H54 (cell line): Measurements from ENCODE around the gene GTF2IRD1.
"Not testable (repeated sequence)": the region's sequence is repeated elsewhere in the genome, so short reads cannot be mapped to it uniquely, and the experiment has no call there.

Source experiments
- DNase-seq: peaks from one replicate; pipeline ENCODE4 v3.0.0; 2011; ENCODE audit warnings: low spot score, mixed read lengths; ENCODE audit not compliant: insufficient read length
- FAIRE-seq: peaks from 3 replicates; lab custom pipeline; 2011; peaks lifted over from hg19 to GRCh38; lab: Jason Lieb, UNC
- POLR2A ChIP-seq: IDR thresholded peaks from 2 replicates; pipeline ENCODE4 v1.6.1; 2011; ENCODE audit warnings: low read depth, mild to moderate bottlenecking, low read length

The GTF2IRD1 gene

DNA sequence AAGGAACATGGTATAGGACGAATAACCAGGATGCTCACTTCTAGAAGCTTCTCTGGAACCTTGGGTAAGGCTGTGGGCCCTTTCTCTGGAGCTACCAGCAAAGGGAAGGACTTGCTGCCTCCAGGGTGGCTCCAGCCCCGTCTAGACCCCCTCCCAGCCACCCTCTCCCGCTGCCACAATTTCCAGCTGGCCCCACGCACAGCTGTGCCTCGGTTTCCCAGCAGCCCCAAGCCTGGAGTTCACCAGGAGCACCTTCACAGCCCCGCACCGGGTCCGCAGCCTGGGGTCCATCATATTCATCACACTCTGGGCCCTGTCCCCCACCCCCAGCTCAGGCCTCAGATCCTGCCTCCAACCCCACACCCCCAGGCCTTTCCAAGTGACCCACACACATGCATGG lies 35.6 kb upstream of the GTF2IRD1 start:
- no peak for TF ChIP-seq POLR2A
- FAIRE-seq: no peak
- no peak for DNase-seq

DNA sequence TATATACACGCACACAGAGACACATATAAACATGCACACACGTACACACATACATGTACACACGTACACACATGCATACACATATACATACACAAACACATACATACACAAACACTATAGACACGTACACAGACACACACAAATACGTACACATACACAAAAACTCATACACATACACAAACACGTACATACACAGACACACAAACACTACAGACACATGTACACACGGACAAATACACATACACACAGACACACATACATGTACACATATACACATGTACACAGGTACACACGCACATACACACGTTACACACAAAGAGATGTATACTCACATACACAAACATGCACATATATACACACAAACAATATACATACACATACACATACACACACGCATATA lies 35.2 kb upstream of the GTF2IRD1 start:
- FAIRE-seq (no peak), DNase-seq (no peak)
- TF ChIP-seq POLR2A: no peak

- not testable (repeated sequence) for FAIRE-seq, DNase-seq
These were observed 34.5 kb upstream of the GTF2IRD1 start for GRCh38 chr7:74419232-74419631.

- no peak for DNase-seq
- FAIRE-seq: no peak
These were observed 33.7 kb upstream of the GTF2IRD1 start for GRCh38 chr7:74420006-74420405.

GRCh38 chr7:74424291-74424880 lies 29.3 kb upstream of the GTF2IRD1 start:
- no peak for FAIRE-seq
- no peak for DNase-seq
- no peak for TF ChIP-seq POLR2A

More at GRCh38 chr7:74420006-74420405, 33.7 kb upstream of the GTF2IRD1 start:
- no peak for TF ChIP-seq POLR2A

- FAIRE-seq: no peak
- no peak for TF ChIP-seq POLR2A
- no peak for DNase-seq
These were observed 25.7 kb upstream of the GTF2IRD1 start for GRCh38 chr7:74428023-74428422.

DNA sequence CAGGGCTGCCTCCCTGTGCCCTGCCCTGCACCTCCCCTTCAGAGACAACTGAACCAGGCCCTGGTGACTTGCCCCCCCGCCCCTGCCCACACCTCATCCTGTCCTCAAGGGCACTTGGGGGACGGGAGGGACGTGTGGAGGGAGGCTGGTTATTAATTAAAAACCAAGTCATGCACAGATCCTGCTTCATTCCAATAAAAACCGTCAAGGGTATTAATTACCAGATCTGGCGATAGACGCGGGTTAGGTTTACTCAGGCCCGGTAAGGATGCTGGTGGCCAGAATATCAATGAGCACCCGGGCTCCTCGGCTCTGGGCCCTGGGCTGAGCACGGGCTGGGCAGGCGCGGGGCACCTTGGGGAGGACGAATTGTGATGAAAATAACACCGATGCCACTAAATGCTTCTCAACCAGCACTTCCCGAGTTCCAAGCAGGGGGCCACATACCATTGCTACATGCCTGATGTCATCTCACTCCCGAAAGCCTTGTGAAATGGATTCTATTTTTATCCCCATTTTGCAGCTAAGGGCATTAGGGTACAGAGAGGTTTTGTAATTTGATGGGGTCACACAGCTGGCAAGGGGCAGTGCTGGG lies 24.5 kb upstream of the GTF2IRD1 start:
- DNase-seq: peak; percentile 44
- FAIRE-seq: no peak
- no peak for TF ChIP-seq POLR2A

- FAIRE-seq, DNase-seq: not testable (repeated sequence)
These were observed 23.3 kb upstream of the GTF2IRD1 start for GRCh38 chr7:74430409-74430808.

GRCh38 chr7:74430961-74431466 lies 22.7 kb upstream of the GTF2IRD1 start:
- FAIRE-seq (no peak), DNase-seq (no peak)
- TF ChIP-seq POLR2A: no peak

DNA sequence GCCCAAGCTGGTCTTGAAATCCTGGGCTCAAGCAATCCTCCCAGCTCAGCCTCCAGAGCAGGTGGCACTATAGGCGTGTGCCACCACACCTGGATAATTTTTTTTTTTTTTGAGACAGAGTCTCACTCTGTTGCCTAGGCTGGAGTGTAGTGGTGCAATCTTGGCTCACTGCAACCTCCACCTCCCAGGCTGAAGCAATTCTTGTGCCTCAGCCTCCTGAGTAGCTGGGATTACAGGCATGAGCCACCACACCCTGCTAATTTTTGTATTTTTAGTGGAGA lies 16.5 kb upstream of the GTF2IRD1 start:
- FAIRE-seq: not testable (repeated sequence)

GRCh38 chr7:74438327-74438726 lies 15.4 kb upstream of the GTF2IRD1 start:
- no peak for TF ChIP-seq POLR2A
- FAIRE-seq (no peak), DNase-seq (no peak)

More for the DNA sequence above, 16.5 kb upstream of the GTF2IRD1 start:
- DNase-seq: not testable (repeated sequence)

- FAIRE-seq (no peak), DNase-seq (no peak)
- no peak for TF ChIP-seq POLR2A
These were observed 14.2 kb upstream of the GTF2IRD1 start for GRCh38 chr7:74439541-74439940.

DNA sequence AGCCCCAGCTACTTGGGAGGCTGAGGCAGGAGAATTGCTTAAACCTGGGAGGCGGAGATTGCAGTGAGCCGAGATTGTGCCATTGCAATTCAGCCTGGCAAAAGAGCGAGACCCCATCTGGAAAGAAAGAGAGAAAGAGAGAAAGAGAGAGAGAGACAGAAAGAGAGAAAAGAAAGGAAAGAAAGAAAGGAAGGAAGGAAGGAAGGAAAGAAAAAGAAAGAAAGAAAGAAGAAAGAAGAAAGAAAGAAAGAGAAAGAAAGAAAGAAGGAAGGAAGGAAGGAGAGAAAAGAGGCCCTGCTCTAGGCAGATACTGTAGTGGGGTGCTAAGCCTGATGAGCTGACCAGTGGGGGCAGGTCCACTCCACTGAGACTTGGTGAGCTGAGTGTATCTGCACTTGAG lies 13.6 kb upstream of the GTF2IRD1 start:
- not testable (repeated sequence) for FAIRE-seq, DNase-seq

GRCh38 chr7:74441801-74442200 lies 11.9 kb upstream of the GTF2IRD1 start:
- FAIRE-seq (no peak), DNase-seq (no peak)
- TF ChIP-seq POLR2A: no peak

DNA sequence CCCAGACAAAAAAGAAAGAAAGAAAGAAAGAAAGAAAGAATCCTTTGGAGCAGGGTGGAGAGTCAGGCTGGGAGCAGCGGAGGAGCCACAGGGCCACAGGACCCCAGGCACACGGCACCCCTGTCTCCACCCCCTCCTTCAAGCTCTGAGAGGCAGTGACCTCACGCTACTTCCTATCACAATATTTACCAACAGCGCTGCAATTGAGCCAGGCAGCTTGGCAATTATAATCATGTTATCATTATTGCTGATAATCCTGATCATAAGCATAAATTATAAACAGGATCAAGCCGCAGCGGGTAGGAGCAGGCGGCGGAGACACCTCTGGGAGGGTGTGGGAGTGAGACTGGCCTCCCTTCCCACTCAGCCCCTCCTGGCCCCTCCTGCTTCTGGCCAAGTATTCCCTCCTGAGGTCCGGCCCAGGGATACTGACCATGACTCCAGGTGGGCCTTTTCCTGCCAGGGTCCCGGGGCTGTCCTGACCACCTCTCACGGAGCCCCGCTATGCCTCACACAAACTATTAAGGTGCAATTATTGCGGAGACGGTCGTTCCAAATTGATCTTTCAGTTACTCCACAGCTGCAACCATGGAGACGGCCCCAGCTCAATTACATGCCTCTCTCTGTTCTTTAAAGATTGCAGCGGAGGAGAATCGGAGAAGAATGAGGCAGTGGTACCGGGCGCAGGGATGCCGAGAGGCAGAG lies 10.0 kb upstream of the GTF2IRD1 start:
- DNase-seq (no peak), FAIRE-seq (no peak)
- TF ChIP-seq POLR2A: no peak
